Activated CD8-positive, alpha-beta memory T cell treated with anti-CD3 and anti-CD28 coated beads for 24 hours (primary cell): Measurements from ENCODE around the gene PMEL.
"Not testable (repeated sequence)": the region's sequence is repeated elsewhere in the genome, so short reads cannot be mapped to it uniquely, and the experiment has no call there.

Experiments used
- DNase-seq: peaks from one replicate; pipeline ENCODE4 v3.0.0-alpha.2; 2020

Gene PMEL

GRCh38 chr12:55919032-55919431 lies 46.8 kb downstream of the PMEL start:
- not testable (repeated sequence) for DNase-seq

DNA sequence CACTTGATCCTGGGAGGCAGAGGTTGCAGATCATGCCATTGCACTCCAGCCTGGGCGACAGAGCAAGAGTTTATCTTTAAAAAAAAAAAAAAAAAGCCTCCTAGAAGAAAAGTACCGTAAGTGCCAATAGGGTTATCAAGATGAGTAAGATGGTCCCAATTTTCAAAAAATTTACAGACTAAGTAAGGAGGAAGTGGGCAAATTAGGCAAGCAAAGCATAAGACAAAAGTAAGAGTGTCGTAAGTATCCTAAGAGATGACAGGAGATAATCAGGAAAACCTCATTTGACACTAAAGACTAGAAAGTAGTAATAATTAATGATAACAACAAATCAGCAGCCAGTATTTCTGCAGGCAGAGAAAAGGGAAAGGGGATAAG lies 50.4 kb downstream of the PMEL start:
- no peak for DNase-seq

DNA sequence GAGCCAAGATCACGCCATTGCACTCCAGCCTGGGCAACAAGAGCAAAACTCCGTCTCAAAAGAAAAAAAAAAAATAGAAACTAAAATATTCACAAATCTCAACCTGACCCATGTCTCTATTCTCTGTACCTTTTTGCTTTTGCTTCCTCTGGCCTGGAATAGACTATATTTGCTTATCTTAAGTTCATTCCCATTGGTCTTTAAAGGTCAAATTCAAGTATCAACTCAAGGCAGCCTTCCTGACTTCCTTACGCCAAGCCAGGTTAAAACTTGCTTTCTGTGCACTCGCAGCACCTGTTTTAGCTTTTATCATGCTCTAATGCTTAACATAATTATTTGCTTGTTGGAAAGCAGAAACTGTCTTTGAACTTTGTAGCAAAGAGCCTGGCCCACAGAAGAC lies 52.9 kb downstream of the PMEL start:
- DNase-seq = peak; percentile 4

- no peak for DNase-seq
Observed at GRCh38 chr12:55909513-55909884, 56.3 kb downstream of the PMEL start.

- peak; percentile 4 for DNase-seq
Observed at GRCh38 chr12:55908726-55909512, 56.9 kb downstream of the PMEL start.

GRCh38 chr12:55906056-55906455 lies 59.8 kb downstream of the PMEL start:
- DNase-seq = no peak
